ENCODE results near the gene PTPRH.
"Not testable (repeated sequence)": the region's sequence is repeated elsewhere in the genome, so short reads cannot be mapped to it uniquely, and the experiment has no call there.

Gene PTPRH

DNA sequence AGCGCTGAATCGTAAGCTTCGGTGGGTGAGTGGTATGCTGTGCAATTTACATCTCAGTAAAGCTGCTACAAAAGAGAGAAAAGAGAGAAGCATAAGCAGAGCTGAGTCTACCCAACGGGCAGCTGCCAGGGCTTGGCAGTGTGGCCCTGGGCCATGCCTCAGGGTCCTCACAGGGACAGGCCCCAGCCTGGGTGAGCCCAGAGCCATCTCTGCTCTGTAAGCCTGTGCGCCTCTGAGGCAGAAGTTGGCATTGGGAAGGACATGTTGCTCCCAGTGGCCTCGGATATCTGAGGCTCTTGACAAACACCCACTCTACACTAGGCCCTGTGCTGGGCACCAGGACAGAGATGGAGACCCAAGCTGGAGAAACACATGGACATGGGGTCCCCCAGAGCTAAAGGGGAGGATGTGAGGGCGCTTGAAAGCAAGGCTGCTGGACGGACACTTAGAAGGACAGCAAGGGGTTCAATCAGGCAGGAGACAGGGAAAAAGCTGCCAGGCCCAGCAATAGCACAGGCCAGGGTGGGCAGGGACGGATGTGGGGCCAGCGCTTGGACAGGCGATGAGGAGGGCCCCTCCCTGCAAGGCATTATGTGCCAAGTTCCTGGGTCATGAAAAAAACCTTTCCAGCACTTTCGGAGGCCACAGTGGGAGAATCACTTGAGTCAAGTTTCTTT, 34.8 kb upstream of the PTPRH start:
- DNase-seq: no peak

DNA sequence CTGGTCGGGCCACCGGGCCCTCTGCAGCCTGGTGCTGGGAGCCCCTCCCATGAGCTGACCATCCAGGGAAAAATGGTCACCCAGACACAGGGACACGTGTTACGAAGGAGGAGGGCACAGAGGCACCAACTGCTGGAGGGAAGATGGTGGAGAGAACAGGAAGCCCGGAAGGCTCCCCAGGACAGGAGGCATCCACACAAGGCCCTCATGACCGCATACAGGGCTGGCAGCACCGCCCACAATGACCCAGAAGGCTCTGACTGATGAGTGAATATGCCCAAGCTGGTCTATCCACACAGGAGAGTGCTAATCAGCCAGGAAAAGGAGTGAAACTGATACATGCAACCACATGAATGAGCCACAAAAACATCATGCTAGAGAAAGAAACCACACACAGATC, 33.2 kb upstream of the PTPRH start:
- DNase-seq: no peak

GRCh38 chr19:55241935-55242464, 32.7 kb upstream of the PTPRH start:
- no peak for DNase-seq

DNA sequence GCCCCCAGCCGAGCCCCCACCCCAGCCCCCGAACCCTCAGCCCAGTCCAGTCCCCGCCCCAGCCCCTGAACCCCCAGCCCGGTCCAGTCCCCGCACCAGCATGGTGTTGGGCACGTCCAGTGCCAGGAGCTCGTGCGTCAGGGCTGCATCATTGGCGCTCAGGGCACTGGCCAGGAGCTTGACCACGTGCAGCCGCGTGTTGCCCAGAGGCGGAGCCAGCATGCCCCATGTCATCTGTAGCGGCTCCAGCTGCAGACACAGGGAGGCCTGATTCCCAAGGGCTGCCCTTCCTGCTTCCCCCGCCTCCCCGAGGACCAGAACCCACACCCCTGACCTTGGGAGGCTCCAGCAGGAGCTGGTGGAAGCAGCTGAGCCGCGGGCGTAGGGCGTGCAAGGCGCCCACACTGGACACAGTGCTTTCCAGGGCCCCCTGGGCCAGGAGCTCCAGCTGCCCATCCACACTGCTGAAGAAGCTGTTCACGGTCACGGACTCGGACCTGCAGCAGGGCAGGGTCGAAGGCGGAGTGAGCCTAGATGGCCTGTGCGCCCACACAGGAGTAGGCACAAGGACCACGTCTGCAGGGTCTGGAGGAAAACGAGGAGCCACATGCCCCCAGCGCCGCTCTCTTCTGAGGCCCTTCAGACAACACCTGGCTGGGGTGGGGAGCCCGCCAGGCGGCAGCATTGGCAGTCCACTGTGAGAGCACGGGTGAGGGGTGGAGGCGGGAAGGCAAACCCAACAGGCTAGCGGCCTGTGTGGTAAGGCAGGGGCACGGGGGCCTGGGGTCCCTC, 32.0 kb upstream of the PTPRH start:
- DNase-seq: no peak

GRCh38 chr19:55240713-55241020, 31.4 kb upstream of the PTPRH start:
- no peak for DNase-seq

GRCh38 chr19:55239004-55239403, 29.7 kb upstream of the PTPRH start:
- no peak for DNase-seq

GRCh38 chr19:55238030-55238429, 28.7 kb upstream of the PTPRH start:
- no peak for DNase-seq

DNA sequence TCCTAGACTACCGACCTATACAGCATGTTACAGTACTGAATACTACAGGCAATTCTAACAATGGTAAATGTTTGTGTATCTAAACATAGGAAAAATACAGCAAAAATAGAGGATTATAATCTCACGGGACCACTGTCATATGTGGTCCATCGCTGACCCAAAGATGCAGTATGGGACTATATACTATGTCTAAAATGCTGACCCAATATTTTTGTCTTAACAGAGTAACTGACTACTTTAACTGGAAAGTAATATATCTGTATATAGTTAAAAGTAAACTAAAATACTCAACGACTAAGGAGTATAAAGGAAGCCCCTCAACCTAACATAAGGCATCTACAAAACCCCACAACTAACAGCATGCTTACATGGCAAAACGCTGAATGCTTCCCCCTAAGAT, 23.7 kb upstream of the PTPRH start:
- no peak for DNase-seq

DNA sequence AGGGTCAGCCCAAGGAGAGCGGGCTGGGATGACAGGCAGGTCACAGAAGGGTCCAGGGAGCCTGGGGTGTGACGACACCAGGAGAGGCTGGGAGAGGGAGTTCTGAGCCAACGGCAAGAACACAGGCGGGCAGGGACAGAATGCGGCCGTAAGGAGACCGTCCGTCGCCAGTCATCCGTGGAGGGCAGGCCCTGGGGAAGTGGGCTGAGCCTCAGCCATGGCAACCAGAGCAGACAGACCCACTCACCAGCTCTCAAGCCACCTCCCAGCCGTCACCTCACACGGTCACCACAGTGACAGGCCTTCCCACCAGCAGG, 22.9 kb upstream of the PTPRH start:
- no peak for DNase-seq

DNA sequence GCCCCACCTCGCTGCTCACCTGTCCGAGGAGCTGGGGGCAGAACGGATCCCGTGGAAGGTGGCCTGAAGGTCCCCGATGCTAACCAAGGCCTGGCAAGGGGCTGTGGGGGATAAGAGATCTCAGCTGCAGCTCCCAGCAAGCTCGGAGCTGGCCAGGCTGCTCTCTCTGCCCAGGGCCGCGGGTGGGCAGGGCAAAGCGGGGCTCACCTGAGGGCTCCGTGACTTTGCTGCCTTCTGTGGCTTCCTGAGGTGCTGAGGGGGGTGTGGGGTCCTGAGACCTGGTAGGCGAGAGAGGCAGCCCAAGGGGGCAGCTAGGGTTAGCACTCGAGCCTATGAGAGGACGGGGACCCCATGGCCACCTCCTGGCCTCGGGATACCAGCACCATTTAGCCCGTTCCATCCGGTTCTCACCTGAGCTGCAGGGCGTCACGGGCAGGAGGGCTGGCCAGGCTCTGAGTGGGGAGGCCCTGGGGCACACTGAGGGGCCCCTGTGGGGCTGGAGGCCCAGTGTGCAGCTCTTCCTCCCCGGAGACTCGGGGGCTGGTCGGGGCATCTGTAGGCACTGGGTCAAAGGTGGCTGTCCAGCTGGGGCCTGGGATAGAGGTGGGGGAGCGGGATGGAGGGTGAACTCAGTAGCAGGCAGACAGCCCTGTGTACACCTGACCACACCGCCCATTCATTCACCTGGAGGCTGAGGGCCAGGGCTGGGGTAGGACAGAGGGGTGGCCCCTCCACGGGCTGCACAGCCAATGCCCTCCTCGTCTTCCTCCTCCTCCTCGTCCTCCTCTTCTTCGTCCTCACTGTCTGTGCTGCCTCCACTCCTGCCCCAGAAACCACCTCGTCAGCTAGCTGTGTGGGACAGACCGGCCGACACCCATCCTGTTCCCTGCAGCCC, 22.3 kb upstream of the PTPRH start:
- no peak for DNase-seq

DNA sequence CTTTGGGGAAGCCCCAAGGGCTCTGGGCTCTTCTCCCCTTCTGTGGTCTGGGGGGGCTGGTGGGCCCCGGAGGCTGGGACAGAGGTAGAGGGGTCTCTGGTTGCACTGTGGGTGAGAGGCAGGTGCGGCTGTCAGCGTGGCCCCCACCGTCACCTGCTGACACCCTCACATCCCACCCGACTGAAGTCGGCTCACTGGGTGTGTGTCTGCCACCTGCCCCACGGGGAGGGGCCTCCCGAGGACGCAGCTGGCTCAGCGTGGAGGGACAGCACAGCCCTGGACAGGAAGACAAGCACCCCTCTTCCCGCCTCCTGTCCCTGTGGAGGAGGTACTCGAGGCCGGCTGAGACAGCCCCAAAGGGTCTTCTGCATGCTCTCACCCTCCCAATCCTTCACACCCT, 21.5 kb upstream of the PTPRH start:
- DNase-seq: no peak

DNA sequence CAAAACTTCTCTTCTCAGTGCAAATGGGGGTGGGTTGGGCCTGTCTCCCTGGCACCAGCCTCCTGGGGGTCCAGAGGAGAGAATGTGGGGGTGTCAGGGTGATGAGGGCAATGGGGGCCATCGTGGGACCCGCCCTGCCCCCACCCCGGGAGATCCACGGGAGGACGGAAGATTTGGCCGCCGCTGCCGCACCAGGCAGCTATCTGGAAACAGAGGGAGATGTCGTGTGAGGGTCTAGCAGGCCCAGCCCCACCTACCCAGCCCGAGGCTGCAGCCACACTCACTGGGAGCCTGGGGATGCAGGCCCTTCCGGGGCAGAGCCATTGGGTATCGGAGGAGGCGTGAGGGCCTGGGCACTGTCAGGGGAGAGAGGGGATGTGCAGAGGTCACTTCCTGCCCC, 21.0 kb upstream of the PTPRH start:
- DNase-seq: no peak

GRCh38 chr19:55229789-55230182, 20.5 kb upstream of the PTPRH start:
- DNase-seq: no peak

DNA sequence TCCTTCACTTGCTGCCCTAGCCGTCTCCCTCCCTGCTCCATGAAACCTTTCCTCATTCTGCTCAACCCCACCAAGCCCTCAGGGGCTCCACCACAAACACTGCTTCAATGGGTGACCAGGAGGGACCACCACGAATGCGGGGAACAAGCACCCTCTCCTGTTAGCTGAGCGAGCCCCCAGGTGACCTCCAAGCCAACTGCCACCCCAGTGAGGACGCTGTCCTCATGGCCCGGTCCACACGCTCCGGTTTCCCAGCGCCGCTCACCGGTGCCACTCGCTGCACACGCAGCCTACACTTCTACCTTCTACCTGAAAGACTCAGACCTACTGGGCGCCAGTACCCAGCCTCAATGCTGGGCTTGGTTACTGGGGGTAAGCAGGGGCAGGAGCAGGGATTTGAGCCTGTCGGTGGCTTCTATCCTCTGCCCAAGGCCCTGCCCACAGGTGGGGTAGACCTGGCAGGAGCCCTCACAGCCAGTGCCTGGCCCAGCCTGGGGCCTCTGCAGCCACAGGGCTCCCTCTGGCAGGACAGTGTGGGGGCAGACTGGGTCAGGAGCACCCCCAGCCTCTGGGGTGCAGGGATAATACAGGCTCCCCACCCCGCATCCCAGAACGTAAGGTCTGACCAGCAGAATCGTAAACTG, 20.0 kb upstream of the PTPRH start:
- no peak for DNase-seq

GRCh38 chr19:55228403-55229031, 19.2 kb upstream of the PTPRH start, which contains the start of gene TMEM86B:
TMEM86B (minus strand) TSS chr19:55228763; CDS start chr19:55228741, 22 bp downstream.
- no peak for DNase-seq

GRCh38 chr19:55228015-55228391, 18.7 kb upstream of the PTPRH start:
- no peak for DNase-seq

GRCh38 chr19:55227241-55228014, 18.1 kb upstream of the PTPRH start:
- no peak for DNase-seq

DNA sequence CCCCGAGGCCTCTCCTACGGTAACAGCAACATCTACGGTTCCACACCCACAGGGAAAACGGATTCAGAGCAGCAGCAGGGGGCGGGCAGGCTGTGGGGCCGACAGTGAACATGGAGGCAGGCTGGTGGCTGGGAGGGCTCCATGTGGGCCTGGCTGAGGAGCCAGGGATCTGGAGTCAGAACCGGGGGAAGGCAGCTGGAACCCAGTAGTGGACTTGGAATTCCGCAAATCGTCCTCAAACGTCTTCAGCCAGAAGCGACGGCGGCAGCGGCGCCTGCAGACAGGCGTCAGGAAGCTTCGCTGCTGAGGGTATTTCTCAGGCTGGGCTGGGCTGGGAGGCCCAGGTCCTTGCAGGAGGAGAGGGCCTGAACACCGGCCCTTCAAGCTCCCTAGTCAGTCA, 17.5 kb upstream of the PTPRH start:
- no peak for DNase-seq

DNA sequence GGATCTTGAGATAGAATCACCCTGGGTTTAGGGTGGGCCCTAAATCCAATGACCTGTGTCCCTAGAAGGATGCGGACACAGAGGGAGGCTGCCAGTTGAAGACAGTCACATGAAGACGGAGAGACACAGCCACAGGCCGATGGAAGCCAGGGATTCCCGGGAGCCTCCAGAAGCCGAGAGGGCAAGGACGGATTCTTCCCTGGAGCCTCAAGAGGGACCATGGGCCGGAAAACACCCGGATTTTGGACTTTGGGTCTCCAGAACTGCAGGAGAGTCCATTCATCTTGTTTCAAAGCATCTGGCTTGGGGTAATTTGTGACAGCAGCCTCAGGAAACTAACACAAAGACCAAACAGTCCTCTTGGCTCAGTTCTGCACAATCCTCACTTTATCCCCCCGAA, 17.0 kb upstream of the PTPRH start:
- DNase-seq: no peak

- no peak for DNase-seq
Measured at GRCh38 chr19:55225415-55225958, 16.2 kb upstream of the PTPRH start.

DNA sequence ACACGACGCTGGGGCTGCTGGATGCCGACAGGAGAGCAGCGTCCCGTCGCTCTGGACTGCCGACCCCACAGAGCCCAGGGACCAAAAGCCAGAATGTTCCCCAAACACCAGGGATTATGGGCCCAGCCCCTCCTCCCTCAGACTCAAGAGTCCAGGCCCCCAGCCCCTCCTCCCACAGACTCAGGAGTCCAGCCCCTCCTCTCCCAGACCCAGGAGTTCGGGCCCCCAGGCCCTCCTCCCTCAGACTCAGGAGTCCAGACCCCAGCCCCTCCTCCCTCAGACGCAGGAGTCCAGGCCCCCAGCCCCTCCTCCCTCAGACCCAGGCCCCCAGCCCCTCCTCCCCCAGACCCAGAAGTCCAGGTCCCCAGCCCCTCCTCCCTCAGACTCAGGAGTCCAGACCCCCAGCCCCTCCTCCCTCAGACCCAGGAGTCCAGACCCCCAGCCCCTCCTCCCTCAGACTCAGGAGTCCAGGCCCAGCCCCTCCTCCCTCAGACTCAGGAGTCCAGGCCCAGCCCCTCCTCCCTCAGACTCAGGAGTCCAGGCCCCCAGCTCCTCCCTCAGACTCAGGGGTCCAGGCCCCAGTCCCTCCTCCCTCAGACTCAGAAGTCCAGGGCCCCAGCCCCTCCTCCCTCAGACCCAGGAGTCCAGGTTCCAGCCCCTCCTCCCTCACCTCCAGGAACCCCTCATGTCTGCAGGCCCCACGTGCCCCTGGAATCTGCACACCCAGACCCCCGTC, 15.5 kb upstream of the PTPRH start:
- DNase-seq: not testable (repeated sequence)

Data from NCI-H510A (cell line).